Adrenal gland (tissue), 12 donors: ENCODE results near the gene KCNMB1. TPM values are rescaled to one million over a fixed set of nuclear protein-coding genes. Genes with fewer than 3 reads are reported as not detected.
A peak's percentile ranks its signal among the peaks of the same experiment; 100 is the strongest.

Experiments
- DNase-seq, 7 donors: peaks; one replicate each; pipeline ENCODE4 v3.0.0-alpha.2; 2019 to 2020
- H3K27ac ChIP-seq, 5 donors: fragments of 200-600 bp; sonication (generic) in 4 of 5; 1 replicate in 3 of 5; 2 replicates in 2 of 5; pipeline versions ENCODE4 v1.5.1 to v1.8.0; 2016 to 2020; ENCODE audit warnings: mild to moderate bottlenecking in 1 of 5
- H3K27me3 ChIP-seq: fragments of 200-600 bp; 2 replicates; pipeline ENCODE4 v1.8.0; 2021
- H3K36me3 ChIP-seq, 2 donors: fragments of 200-600 bp; replicated peaks in 1 of 2; 1 replicate in 1 of 2; 2 replicates in 1 of 2; pipeline versions ENCODE4 v1.5.1 to v1.8.0; 2018 to 2022
- H3K4me1 ChIP-seq, 2 donors: fragments of 200-600 bp; replicated peaks in 1 of 2; 1 replicate in 1 of 2; 2 replicates in 1 of 2; pipeline versions ENCODE4 v1.5.1 to v1.8.0; 2018 to 2021
- H3K4me3 ChIP-seq, 4 donors: fragments of 200-600 bp; sonication (generic) in 3 of 4; one replicate each; pipeline ENCODE4 v1.5.1; 2016 to 2018
- H3K9me3 ChIP-seq, 3 donors: fragments of 200-600 bp; sonication (generic) in 1 of 3; replicated peaks in 1 of 3; 1 replicate in 2 of 3; 2 replicates in 1 of 3; pipeline versions ENCODE4 v1.5.1 to v1.8.0; 2016 to 2021
- CTCF ChIP-seq, 6 experiments: fragments of 450-650 bp in 4 of 6; fragments of 200-600 bp in 2 of 6; sonication (generic) in 1 of 6; IDR thresholded peaks; 1 replicate in 5 of 6; 2 replicates in 1 of 6; pipeline versions ENCODE4 v1.5.1 to v1.8.0; 2016 to 2021; ENCODE audit warnings: antibody characterized with exemption in 6 of 6, mild to moderate bottlenecking in 2 of 6, moderate library complexity in 1 of 6
- POLR2A ChIP-seq, 2 donors: fragments of 450-650 bp; IDR thresholded peaks; one replicate each; pipeline ENCODE4 v1.6.1; 2017; ENCODE audit warnings: antibody characterized with exemption in 2 of 2, mild to moderate bottlenecking in 2 of 2, moderate library complexity in 1 of 2
- WGBS, 4 donors: extraction: QIAGEN DNeasy Blood & Tissue Kit in 2 of 4; methylation state at CpG; one replicate each; pipeline versions ENCODE4 v1.1.5 to v1.1.7; 2013 to 2017; 5-methylcytosine and 5-hydroxymethylcytosine counted together
- intact Hi-C, 2 donors: fragments of 100-400 bp; cut with DNase I; formaldehyde crosslinking; loops; one replicate each; pipeline versions ENCODE4 v1.14.1 to v1.15.0; 2022 to 2023
- polyA plus RNA-seq, 3 donors: library from polyadenylated mRNA; stranded (reverse); fragments of 200-250 nt in 2 of 3; fragments of 350-450 nt in 1 of 3; fragmentation: Illumina TruSeq in 1 of 3; extraction: RNeasy Lipid Tissue Mini Kit (QIAGEN cat#74804) in 1 of 3; gene quantifications; one replicate each; pipeline ENCODE4 v1.2.3, GENCODE V29; 2013 to 2014
- total RNA-seq, 9 donors: library from RNA; depleted of rRNA in 4 of 9; stranded (reverse); fragments of >200 nt in 4 of 9; fragments of 120-200 nt in 1 of 9; fragmentation: NEBNext Ultra II Directional in 1 of 9; extraction: Animal tissue kit (Norgen Biotek cat#: 25700) in 1 of 9; gene quantifications; one replicate each; pipeline versions ENCODE4 v1.1.0 to v1.2.4, GENCODE V29; 2013 to 2023
- donor health status: healthy with polysubstance abuse.
- donor health status: Bipolar disorder and iron deficiency.
- donor health status: DM: yes; HTN: yes; CAD: no.
- donor health status: DM: no; HTN: no; CAD: no.
- donor health status: DM: no; HTN: no; CAD: no.
- donor health status: DM: yes; HTN: yes; CAD: no.

Gene KCNMB1
- total and polyA plus RNA-seq, 12 donors, result 0.11 to 3.2 (median 0.89) TPM

GRCh38 chr5:170390472-170390871 is 1.3 kb upstream of the KCNMB1 start:
- H3K9me3 ChIP-seq, result no peaks in the 10 kb centered on the region
- DNase-seq, result no peak
- no peaks in the 10 kb centered on the region for H3K36me3 ChIP-seq
- no peaks in the 10 kb centered on the region for H3K27me3 ChIP-seq
- TF ChIP-seq POLR2A (IDR thresholded peaks at IDR 0.05), result no peak
- TF ChIP-seq CTCF (IDR thresholded peaks at IDR 0.05), result no peak
- intact Hi-C loops, result no loop called here
- H3K27ac ChIP-seq, result no peak overlapping the region
- WGBS, 4 donors, result 70 to 90% (median 85%) methylated on average over 4 to 5 of the region's 5 CpGs
- H3K4me1 ChIP-seq, result no peaks in the 10 kb centered on the region
- no peak overlapping the region for H3K4me3 ChIP-seq

- WGBS, 4 donors, result 45 to 63% (median 48%) methylated on average over 4 of the region's 4 CpGs
- Histone ChIP-seq H3K9me3 (no peaks in the 10 kb centered on the region), H3K4me3 (peak overlapping the region in 1 of 4 donors; percentile 35), H3K36me3 (no peaks in the 10 kb centered on the region), H3K27me3 (no peaks in the 10 kb centered on the region), H3K4me1 (no peaks in the 10 kb centered on the region), H3K27ac (peak overlapping the region in 1 of 5 donors; percentile 8)
- intact Hi-C loops, result no loop called here
- TF ChIP-seq POLR2A (IDR thresholded peaks at IDR 0.05), result no peak
- TF ChIP-seq CTCF (IDR thresholded peaks at IDR 0.05), result no peak
- peak in 1 of 7 donors; percentile 20 for DNase-seq
These were observed 354 bp upstream of the KCNMB1 start for GRCh38 chr5:170389550-170389892.

GRCh38 chr5:170387775-170388639 is 1.2 kb downstream of the KCNMB1 start:
- Histone ChIP-seq H3K4me3 (no peak overlapping the region), H3K36me3 (no peaks in the 10 kb centered on the region), H3K4me1 (no peaks in the 10 kb centered on the region), H3K27me3 (no peaks in the 10 kb centered on the region), H3K27ac (no peak overlapping the region), H3K9me3 (no peaks in the 10 kb centered on the region)
- WGBS, 4 donors, result 64 to 77% (median 66%) methylated on average over 6 of the region's 6 CpGs
- no peak for TF ChIP-seq POLR2A (IDR thresholded peaks at IDR 0.05)
- no peak for TF ChIP-seq CTCF (IDR thresholded peaks at IDR 0.05)
- intact Hi-C loops, result no loop called here
- no peak for DNase-seq

GRCh38 chr5:170386743-170387395 is 2.3 kb downstream of the KCNMB1 start:
- TF ChIP-seq POLR2A (IDR thresholded peaks at IDR 0.05), result no peak
- TF ChIP-seq CTCF (IDR thresholded peaks at IDR 0.05), result no peak
- no peak for DNase-seq
- no peak overlapping the region for H3K27ac ChIP-seq
- no peaks in the 10 kb centered on the region for H3K27me3 ChIP-seq
- intact Hi-C loops, result no loop called here
- H3K36me3 ChIP-seq, result no peaks in the 10 kb centered on the region
- H3K4me3 ChIP-seq, result no peak overlapping the region
- WGBS, 4 donors, result 81 to 87% (median 84%) methylated on average over 8 of the region's 8 CpGs
- no peaks in the 10 kb centered on the region for H3K4me1 ChIP-seq
- no peaks in the 10 kb centered on the region for H3K9me3 ChIP-seq
